Smooth muscle cell (in vitro differentiated cells): Measurements from ENCODE around the gene TSPAN12. TPM values are rescaled to one million over a fixed set of nuclear protein-coding genes. Genes with fewer than 3 reads are reported as not detected.

ENCODE experiments used
- DNase-seq: peaks from one replicate; lab custom pipeline; 2025; ENCODE audit not compliant: unreplicated experiment; lab: John Stamatoyannopoulos, UW
- H2AFZ ChIP-seq: fragments of 200-600 bp; sonication (generic); 2 replicates; pipeline ENCODE4 v1.6.0; 2016; ENCODE audit warnings: antibody characterized with exemption, low read depth, mild to moderate bottlenecking
- H3F3A ChIP-seq: fragments of 200-600 bp; sonication (generic); 2 replicates; pipeline ENCODE4 v1.6.0; 2017; ENCODE audit warnings: antibody characterized with exemption, low read depth
- H3K27ac ChIP-seq: fragments of 200-600 bp; sonication (generic); 2 replicates; pipeline ENCODE4 v1.5.1; 2016; ENCODE audit warnings: low read depth, mild to moderate bottlenecking
- H3K27me3 ChIP-seq: fragments of 200-600 bp; sonication (generic); 2 replicates; pipeline ENCODE4 v1.6.1; 2016; ENCODE audit warnings: low read depth, mild to moderate bottlenecking
- H3K36me3 ChIP-seq: fragments of 200-600 bp; sonication (generic); 2 replicates; pipeline ENCODE4 v1.5.1; 2016; ENCODE audit warnings: low read depth
- H3K4me1 ChIP-seq: fragments of 200-600 bp; sonication (generic); 2 replicates; pipeline ENCODE4 v1.5.1; 2016; ENCODE audit warnings: low read depth
- H3K4me2 ChIP-seq: fragments of 200-600 bp; sonication (generic); 2 replicates; pipeline ENCODE4 v1.6.0; 2016; ENCODE audit warnings: mild to moderate bottlenecking
- H3K4me3 ChIP-seq: fragments of 200-600 bp; sonication (generic); 2 replicates; pipeline ENCODE4 v1.5.1; 2016; ENCODE audit warnings: mild to moderate bottlenecking
- H3K79me2 ChIP-seq: fragments of 200-600 bp; sonication (generic); 2 replicates; pipeline ENCODE4 v1.6.0; 2016; ENCODE audit warnings: low read depth, mild to moderate bottlenecking
- H3K9ac ChIP-seq: fragments of 200-600 bp; sonication (generic); 2 replicates; pipeline ENCODE4 v1.6.0; 2016; ENCODE audit warnings: low read depth
- H3K9me3 ChIP-seq: fragments of 200-600 bp; sonication (generic); replicated peaks from 2 replicates; pipeline ENCODE4 v1.5.1; 2016; ENCODE audit warnings: low read depth
- H4K20me1 ChIP-seq: fragments of 200-600 bp; sonication (generic); 2 replicates; pipeline ENCODE4 v1.6.0; 2016; ENCODE audit warnings: low read depth
- WGBS: methylation state at CpG from one replicate; pipeline ENCODE4 v1.1.7; 2016; ENCODE audit warnings: low lambda C conversion rate; 5-methylcytosine and 5-hydroxymethylcytosine counted together
- polyA plus RNA-seq: library from polyadenylated mRNA; unstranded; fragments of >200 nt; fragmentation: Nextera tagmentation; extraction: Ambion mirVana; gene quantifications from 2 replicates; pipeline ENCODE4 v1.2.1, GENCODE V29; 2016
- total RNA-seq: library from RNA; depleted of rRNA; stranded (reverse); fragments of >200 nt; gene quantifications from 2 replicates; pipeline ENCODE4 v1.2.3, GENCODE V29; 2014
- TF ChIP-seq, protein P1 (sequence below): fragments of 200-600 bp; sonication (generic); IDR thresholded peaks from 2 replicates; pipeline ENCODE4 v1.5.1; 2017; ENCODE audit warnings: borderline replicate concordance, mild to moderate bottlenecking, antibody characterized with exemption; ENCODE audit not compliant: insufficient read depth, poor library complexity, severe bottlenecking

TSPAN12 gene
- total and polyA plus RNA-seq, 2 experiments from 2014 or later, result 3.7 to 5.8 TPM

DNA sequence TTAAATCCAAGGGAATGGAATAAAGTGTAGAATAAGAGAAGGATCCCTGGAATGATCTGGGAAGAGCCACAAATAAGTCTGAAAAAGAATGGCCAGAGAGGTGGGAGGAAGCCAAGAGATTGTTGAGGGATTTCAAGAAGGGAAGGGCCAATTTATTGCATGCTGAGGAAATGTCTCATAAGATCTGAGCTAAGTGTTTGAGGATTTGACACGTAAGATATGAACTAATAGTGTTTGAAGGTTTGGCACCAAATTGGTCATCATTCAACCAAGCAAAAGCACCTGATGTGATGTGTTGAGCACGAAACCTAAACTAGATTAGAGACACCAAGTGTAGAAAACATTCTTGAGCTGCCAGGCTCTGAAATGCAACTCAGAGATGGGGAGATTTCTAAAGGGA is 97.9 kb downstream of the TSPAN12 start:
- H3K9me3 ChIP-seq, result no peaks in the 10 kb centered on the region
- no peaks in the 10 kb centered on the region for H3K79me2 ChIP-seq
- no peak for DNase-seq
- no peaks in the 10 kb centered on the region for H3K4me1 ChIP-seq
- H3K27me3 ChIP-seq, result no peaks in the 10 kb centered on the region
- no peak overlapping the region for H3K4me3 ChIP-seq
- H2AFZ ChIP-seq, result no peak overlapping the region
- H3K36me3 ChIP-seq, result no peaks in the 10 kb centered on the region
- no peak overlapping the region for H3K9ac ChIP-seq
- no peaks in the 10 kb centered on the region for H4K20me1 ChIP-seq
- H3K4me2 ChIP-seq, result no peak overlapping the region
- WGBS, result 88% methylated on average over 2 of the region's 2 CpGs
- H3F3A ChIP-seq, result no peaks in the 10 kb centered on the region
- no peak overlapping the region for H3K27ac ChIP-seq
- TF ChIP-seq, protein P1, sequence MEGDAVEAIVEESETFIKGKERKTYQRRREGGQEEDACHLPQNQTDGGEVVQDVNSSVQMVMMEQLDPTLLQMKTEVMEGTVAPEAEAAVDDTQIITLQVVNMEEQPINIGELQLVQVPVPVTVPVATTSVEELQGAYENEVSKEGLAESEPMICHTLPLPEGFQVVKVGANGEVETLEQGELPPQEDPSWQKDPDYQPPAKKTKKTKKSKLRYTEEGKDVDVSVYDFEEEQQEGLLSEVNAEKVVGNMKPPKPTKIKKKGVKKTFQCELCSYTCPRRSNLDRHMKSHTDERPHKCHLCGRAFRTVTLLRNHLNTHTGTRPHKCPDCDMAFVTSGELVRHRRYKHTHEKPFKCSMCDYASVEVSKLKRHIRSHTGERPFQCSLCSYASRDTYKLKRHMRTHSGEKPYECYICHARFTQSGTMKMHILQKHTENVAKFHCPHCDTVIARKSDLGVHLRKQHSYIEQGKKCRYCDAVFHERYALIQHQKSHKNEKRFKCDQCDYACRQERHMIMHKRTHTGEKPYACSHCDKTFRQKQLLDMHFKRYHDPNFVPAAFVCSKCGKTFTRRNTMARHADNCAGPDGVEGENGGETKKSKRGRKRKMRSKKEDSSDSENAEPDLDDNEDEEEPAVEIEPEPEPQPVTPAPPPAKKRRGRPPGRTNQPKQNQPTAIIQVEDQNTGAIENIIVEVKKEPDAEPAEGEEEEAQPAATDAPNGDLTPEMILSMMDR, result no peak

DNA sequence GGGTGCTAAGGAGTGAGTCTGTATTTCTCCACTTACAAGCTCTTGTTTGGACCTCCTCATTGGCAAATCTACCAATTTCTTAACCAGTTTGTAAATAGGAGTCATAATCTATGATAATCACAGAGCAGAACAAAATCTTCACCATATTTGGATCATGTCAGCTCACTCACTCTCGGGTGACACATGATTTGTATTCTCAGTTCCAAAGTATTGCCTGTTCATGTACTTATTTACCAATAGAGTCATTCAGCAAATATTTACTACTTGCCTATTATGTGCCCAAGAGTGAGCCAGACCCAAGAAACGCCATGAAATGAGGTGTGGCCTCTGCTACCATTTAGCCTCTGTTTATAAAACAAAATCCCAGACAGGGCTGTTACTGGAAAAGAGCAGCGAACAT is 114.8 kb downstream of the TSPAN12 start:
- Histone ChIP-seq H3F3A (no peaks in the 10 kb centered on the region), H4K20me1 (no peaks in the 10 kb centered on the region), H3K9ac (no peak overlapping the region), H3K4me3 (no peak overlapping the region), H2AFZ (no peak overlapping the region), H3K27ac (no peak overlapping the region), H3K27me3 (no peaks in the 10 kb centered on the region), H3K36me3 (no peaks in the 10 kb centered on the region), H3K4me2 (no peak overlapping the region), H3K79me2 (no peaks in the 10 kb centered on the region), H3K9me3 (no peaks in the 10 kb centered on the region), H3K4me1 (peaks cover 24% of the 10 kb centered on the region)
- TF ChIP-seq, protein P1, result no peak
- WGBS, result 76% methylated on average over 3 of the region's 3 CpGs
- DNase-seq, result no peak

DNA sequence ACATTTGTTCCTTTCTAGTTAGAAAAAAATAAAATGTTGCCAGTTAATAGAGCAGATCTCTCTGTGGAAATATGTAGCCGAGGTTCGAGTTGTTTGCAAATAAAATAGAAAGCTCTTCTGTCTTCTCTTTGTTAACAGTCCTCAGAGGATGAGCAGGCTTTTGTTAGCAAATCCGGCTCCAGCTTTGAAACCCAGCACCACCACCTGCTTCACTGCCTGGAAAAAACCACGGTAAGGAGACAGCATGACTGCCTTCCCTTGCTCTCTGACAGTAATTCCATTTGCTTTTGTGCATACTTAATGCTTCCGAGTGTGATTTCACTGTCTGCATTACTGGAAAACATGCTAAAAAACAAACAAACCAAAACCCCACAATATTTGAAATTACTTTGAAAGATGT is 115.6 kb downstream of the TSPAN12 start:
- Histone ChIP-seq H3K4me2 (no peak overlapping the region), H3K9me3 (no peaks in the 10 kb centered on the region), H3K9ac (no peak overlapping the region), H3K36me3 (no peaks in the 10 kb centered on the region), H3K27me3 (no peaks in the 10 kb centered on the region), H3K4me1 (peaks cover 24% of the 10 kb centered on the region), H3K27ac (no peak overlapping the region), H4K20me1 (no peaks in the 10 kb centered on the region), H3K79me2 (no peaks in the 10 kb centered on the region), H3F3A (no peaks in the 10 kb centered on the region), H3K4me3 (no peak overlapping the region), H2AFZ (no peak overlapping the region)
- WGBS, result 53% methylated on average over 5 of the region's 5 CpGs
- TF ChIP-seq, protein P1, result no peak
- DNase-seq, result no peak

DNA sequence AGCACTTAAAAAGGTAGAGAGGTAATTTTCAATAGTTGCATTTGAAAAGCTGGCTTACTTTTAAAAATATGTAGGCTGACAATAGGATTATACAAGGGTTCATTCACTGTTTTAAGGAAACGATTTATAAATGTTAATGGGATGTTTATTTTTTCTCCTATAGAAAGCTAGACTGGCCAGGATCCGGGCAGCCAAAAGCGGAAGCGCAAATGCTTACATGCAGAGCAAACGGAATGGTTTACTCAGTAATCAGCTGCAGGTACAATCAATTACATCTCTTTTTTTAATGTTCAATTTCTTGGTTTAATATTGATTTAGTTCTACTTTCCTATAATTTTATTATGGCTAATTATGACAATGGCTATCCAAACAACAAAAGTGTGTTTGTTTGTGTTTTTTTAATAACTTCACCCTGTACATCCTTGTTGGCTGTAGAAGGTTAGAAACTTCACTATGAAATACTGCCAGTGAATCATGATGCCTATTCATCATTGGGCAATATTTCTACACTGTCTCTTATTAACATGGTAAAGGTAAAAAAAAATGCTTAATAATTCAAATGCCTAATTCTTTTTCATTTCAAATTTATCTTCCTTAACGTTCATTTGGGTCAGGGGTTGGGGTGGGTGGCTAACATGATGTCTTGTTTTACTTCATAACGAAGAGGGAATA is 116.4 kb downstream of the TSPAN12 start:
- no peak overlapping the region for H3K27ac ChIP-seq
- H3K4me1 ChIP-seq, result peaks cover 24% of the 10 kb centered on the region
- TF ChIP-seq, protein P1, result no peak
- H3K27me3 ChIP-seq, result no peaks in the 10 kb centered on the region
- no peak overlapping the region for H3K4me2 ChIP-seq
- no peak overlapping the region for H2AFZ ChIP-seq
- no peaks in the 10 kb centered on the region for H3K9me3 ChIP-seq
- DNase-seq, result no peak
- no peak overlapping the region for H3K9ac ChIP-seq
- no peaks in the 10 kb centered on the region for H3K79me2 ChIP-seq
- no peaks in the 10 kb centered on the region for H4K20me1 ChIP-seq
- WGBS, result 92% methylated on average over 7 of the region's 7 CpGs
- no peak overlapping the region for H3K4me3 ChIP-seq
- H3F3A ChIP-seq, result no peaks in the 10 kb centered on the region
- no peaks in the 10 kb centered on the region for H3K36me3 ChIP-seq
